Gastrocnemius medialis (tissue), 4 donors: ENCODE data around the gene IGSF6.
"Not testable (repeated sequence)": the region's sequence is repeated elsewhere in the genome, so short reads cannot be mapped to it uniquely, and the experiment has no call there.

Source experiments
- POLR2A ChIP-seq, 2 donors: fragments of 450-650 bp; IDR thresholded peaks; one replicate each; pipeline ENCODE4 v1.6.1; 2017; ENCODE audit warnings: antibody characterized with exemption in 2 of 2, mild to moderate bottlenecking in 2 of 2, moderate library complexity in 2 of 2
- TF ChIP-seq, protein P1 (sequence below), 5 experiments: fragments of 450-650 bp in 3 of 5; fragments of 200-600 bp in 2 of 5; sonication (generic) in 2 of 5; IDR thresholded peaks in 4 of 5; conservative IDR thresholded peaks in 1 of 5; 1 replicate in 4 of 5; 2 replicates in 1 of 5; pipeline ENCODE4 v1.5.1; 2016 to 2019; ENCODE audit warnings: antibody characterized with exemption in 5 of 5, mild to moderate bottlenecking in 3 of 5, moderate library complexity in 3 of 5

- TF ChIP-seq, protein P1, sequence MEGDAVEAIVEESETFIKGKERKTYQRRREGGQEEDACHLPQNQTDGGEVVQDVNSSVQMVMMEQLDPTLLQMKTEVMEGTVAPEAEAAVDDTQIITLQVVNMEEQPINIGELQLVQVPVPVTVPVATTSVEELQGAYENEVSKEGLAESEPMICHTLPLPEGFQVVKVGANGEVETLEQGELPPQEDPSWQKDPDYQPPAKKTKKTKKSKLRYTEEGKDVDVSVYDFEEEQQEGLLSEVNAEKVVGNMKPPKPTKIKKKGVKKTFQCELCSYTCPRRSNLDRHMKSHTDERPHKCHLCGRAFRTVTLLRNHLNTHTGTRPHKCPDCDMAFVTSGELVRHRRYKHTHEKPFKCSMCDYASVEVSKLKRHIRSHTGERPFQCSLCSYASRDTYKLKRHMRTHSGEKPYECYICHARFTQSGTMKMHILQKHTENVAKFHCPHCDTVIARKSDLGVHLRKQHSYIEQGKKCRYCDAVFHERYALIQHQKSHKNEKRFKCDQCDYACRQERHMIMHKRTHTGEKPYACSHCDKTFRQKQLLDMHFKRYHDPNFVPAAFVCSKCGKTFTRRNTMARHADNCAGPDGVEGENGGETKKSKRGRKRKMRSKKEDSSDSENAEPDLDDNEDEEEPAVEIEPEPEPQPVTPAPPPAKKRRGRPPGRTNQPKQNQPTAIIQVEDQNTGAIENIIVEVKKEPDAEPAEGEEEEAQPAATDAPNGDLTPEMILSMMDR (IDR thresholded peaks at IDR 0.05 in 4 of 5, conservative IDR thresholded peaks at IDR 0.05 in 1 of 5): not testable (repeated sequence)
- TF ChIP-seq POLR2A (IDR thresholded peaks at IDR 0.05): not testable (repeated sequence)
Measured at GRCh38 chr16:21629616-21630539, 22.5 kb downstream of the IGSF6 start.
